Fibroblast of pulmonary artery (primary cell): ENCODE data around the gene PIK3R5.

Source experiments
- DNase-seq: peaks from one replicate; pipeline ENCODE4 v3.0.0-alpha.2; 2010; ENCODE audit warnings: low read depth
- H3K4me3 ChIP-seq: replicated peaks from 2 replicates; pipeline ENCODE4 v1.5.1; 2011; ENCODE audit warnings: low read depth, mild to moderate bottlenecking, control low read depth, low read length, moderate library complexity
- TF ChIP-seq, protein P1 (sequence below): IDR thresholded peaks from 2 replicates; pipeline ENCODE4 v1.5.1; 2011; ENCODE audit warnings: mild to moderate bottlenecking, control low read depth, low read length, inconsistent platforms; ENCODE audit errors: missing control alignments

Gene PIK3R5

DNA sequence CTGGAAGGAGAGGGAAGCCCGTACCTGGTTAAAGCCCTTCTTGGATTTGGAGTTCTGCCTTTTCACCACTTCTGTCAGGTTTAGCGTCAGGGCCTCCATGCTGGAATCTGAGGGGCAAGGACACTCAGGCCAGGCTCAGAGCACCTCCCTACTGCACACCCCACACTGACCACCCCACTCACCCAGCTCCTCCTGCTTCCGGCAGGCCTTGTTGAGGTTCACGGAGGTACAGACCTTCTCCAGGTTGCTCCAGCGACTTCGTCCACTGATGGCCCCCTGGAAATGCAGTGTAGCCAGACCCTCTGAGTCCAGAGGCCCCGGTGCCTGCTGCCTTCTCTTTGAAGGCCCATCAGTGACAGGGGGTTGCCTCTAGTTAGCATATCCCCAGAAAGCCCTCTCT is 83.9 kb downstream of the PIK3R5 start:
- TF ChIP-seq, protein P1, sequence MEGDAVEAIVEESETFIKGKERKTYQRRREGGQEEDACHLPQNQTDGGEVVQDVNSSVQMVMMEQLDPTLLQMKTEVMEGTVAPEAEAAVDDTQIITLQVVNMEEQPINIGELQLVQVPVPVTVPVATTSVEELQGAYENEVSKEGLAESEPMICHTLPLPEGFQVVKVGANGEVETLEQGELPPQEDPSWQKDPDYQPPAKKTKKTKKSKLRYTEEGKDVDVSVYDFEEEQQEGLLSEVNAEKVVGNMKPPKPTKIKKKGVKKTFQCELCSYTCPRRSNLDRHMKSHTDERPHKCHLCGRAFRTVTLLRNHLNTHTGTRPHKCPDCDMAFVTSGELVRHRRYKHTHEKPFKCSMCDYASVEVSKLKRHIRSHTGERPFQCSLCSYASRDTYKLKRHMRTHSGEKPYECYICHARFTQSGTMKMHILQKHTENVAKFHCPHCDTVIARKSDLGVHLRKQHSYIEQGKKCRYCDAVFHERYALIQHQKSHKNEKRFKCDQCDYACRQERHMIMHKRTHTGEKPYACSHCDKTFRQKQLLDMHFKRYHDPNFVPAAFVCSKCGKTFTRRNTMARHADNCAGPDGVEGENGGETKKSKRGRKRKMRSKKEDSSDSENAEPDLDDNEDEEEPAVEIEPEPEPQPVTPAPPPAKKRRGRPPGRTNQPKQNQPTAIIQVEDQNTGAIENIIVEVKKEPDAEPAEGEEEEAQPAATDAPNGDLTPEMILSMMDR: no peak
- no peak for DNase-seq
- H3K4me3 ChIP-seq: no peak overlapping the region

DNA sequence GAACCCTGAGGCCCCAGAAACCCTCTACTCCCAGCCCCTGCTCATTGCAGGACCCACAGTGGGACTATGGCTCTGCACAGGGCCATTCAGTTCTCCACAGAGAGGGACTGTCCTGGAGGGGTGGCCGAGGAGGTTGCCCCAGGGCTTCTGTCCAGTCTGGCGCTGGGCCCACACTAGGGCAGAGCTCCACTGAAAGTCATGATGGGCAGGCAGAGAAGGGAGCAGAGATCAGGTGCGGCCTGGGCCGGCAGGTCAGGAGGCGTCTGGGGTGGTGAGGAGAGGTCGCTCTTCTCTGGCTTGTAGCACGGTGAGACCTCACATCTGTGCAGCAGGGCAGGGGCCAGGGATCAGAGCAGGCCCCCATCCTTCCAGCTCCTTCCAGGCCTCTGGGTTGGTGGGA is 85.0 kb downstream of the PIK3R5 start:
- no peak for DNase-seq
- H3K4me3 ChIP-seq: no peak overlapping the region
- TF ChIP-seq, protein P1: no peak

DNA sequence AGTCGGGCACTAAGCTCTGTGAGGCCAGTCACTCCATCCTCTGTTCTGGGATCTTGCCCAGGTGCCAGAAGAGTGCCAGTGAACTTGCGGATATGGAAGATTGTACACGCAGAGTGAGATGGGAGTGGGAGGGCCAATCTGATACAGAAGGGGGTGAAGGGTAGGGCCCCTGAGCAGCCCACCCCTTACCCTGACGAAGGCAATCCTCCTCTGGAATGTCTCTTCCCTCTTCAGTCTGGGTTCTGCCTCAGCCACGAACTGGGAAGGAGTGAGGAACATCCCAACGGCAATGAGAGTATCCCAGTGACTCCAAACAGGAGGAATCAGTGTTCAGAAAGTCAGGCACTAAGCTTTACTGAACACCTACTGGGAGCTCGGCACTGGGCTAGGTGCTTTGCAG is 86.1 kb downstream of the PIK3R5 start:
- no peak overlapping the region for H3K4me3 ChIP-seq
- TF ChIP-seq, protein P1: no peak
- no peak for DNase-seq

DNA sequence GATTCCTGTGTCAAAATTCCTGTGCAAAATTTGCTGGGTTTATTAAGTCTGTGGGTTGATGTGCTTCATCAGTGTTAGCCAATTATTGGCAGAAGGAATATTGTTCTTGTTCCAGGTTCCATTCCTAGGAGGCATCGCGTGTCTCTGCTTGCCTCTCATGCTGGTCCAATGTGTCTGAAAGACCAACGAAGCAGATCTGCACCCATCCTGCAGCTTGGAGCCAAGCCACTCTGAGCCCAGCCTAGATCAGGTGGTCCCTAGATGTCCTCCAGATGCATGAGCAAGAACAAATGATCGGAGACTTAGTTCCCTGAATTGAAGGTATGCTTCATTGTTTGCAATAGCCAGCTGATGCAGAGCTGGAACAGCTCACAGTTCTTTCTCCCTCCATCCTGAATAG is 87.5 kb downstream of the PIK3R5 start:
- H3K4me3 ChIP-seq: no peak overlapping the region
- TF ChIP-seq, protein P1: no peak
- no peak for DNase-seq

DNA sequence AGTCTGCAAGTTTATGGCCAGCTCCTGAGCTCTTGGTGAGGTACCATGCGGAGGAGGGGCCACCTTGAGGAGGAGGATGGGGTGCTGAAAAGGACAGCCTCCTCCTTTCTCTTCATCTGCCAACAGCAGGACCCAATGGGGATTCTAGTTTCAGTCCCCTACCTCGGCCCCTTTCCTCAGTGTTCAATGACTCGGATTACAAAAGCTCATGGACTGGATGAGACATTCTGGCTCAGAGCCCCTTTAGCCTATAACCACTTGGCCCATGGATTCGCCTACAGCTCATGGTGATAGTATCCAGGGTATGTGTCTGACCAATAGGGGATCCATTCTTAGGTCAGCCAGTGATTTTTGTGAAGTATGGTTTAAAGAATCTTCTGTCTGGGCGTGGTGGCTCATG is 89.5 kb downstream of the PIK3R5 start:
- TF ChIP-seq, protein P1: no peak
- H3K4me3 ChIP-seq: no peak overlapping the region
- DNase-seq: no peak

DNA sequence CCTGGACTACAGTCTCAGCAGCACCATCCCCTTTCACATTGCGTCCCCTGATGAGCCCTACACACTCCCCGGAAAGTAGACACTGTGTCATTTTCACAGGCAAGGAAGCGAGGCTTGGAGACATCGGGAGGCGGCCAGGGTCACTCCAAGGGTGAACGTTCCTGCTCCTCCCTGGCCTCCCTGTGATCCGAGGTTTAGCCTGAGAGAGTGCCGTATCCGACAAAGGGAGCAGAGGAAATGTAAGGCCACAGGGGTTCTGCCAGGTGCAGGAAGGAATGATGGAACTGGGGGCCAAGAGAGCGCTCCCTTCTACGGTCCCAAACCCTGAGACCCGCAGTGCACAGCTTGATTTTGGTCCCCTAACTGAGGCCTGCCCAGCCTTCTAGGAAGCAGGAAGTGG is 90.1 kb downstream of the PIK3R5 start:
- no peak overlapping the region for H3K4me3 ChIP-seq
- TF ChIP-seq, protein P1: no peak
- no peak for DNase-seq

DNA sequence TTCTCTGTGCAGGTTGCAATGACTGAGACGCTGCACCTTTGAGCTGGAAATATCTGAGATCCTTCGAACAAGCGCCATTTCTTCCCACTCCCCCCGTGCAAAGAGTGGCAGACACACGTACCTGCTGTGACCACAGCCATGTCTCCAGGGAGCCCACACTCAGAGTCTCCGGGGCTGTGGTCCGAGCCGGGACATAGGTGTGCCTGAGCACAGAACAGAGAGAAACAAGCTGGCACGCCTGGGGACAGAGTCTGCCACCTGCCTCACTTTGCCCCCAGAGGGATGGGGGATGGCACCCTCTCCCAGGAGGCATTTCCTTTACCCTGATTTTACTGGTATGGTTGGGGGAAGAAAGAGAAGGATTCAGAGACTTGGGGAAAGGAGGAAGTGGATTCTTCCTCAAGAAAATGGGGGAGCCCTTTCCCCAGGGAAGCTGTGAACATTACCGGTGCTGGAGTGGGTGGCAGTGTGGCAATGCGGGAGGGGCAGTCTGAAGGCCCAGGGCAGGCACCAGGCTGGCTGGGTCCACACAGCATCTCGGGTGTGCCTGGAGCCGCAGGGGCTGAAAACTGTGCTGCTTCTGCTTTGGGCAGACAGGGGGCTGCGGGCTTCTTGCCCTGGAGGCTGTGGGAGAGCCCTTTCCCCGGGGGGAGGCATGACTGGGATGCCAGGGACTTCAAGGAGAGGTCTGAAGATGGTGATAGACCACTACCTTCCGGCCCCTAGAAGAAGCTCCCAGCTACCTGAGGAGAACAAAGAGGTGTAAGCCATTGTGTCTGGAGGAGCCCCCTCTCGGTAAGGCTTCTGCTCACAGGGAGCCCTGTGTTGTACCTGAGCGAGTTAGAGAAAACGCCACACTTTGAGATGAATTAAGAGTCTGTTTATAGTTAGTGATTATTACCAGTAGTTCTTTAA is 91.4 kb downstream of the PIK3R5 start:
- H3K4me3 ChIP-seq: no peak overlapping the region
- TF ChIP-seq, protein P1: no peak
- DNase-seq: no peak
